GM21619 (cell line): ENCODE data around the gene HAUS7.

Source experiments
- ATAC-seq: cut with Tn5 transposase; IDR thresholded peaks from one replicate; pipeline ENCODE4 v1.9.1; 2021; ENCODE audit not compliant: unreplicated experiment

HAUS7 gene

DNA sequence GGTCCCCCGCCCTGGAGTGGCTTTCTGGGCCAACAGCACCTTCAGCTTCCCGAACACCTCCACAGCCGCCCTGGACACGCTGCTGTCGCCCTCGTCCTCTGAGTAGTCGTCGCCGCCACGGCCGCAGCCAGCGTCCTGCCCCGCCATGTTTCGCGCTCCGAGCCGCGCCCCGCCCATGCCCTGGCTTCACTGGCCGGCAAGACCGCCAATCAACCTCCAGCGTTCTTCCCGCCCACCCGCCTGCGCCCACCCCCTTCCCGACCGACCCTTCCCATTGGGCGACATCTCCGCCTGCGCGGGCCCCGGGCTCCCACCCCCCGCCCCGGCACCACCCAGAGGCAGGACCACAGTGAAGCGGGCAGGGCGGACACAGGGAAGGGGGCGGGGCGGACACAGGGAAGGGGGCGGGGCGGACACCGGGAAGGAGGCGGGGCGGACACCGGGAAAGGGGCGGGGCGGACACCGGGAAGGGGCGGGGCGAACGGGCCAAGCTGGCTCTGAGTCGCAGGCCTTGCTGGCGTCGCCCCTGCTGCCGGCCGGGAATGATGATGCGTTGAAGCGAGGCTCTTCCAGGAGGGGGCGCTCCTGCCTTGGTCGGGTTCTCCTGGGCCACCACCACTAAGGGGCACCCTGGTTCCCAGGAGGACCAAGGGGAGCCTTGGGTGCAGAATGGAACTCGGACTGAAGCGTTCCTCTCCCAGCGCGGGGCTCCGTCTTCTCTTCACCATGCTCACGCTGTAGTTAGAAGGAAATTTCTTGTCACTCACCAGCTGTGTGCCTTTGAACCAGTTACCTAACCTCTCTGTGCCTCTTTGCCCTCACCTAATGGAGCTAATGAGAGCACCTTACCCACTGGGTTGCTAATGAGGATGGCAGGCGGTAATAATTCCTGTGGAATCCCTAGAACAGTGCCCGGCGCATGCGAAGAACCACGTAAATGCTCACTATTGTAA, at the start of gene HAUS7:
TSS of gene HAUS7 (minus strand) at position 166 of the 953 bp plus-strand sequence. CDS start at position 147, 19 bp downstream.
- peak; percentile 84 for ATAC-seq

DNA sequence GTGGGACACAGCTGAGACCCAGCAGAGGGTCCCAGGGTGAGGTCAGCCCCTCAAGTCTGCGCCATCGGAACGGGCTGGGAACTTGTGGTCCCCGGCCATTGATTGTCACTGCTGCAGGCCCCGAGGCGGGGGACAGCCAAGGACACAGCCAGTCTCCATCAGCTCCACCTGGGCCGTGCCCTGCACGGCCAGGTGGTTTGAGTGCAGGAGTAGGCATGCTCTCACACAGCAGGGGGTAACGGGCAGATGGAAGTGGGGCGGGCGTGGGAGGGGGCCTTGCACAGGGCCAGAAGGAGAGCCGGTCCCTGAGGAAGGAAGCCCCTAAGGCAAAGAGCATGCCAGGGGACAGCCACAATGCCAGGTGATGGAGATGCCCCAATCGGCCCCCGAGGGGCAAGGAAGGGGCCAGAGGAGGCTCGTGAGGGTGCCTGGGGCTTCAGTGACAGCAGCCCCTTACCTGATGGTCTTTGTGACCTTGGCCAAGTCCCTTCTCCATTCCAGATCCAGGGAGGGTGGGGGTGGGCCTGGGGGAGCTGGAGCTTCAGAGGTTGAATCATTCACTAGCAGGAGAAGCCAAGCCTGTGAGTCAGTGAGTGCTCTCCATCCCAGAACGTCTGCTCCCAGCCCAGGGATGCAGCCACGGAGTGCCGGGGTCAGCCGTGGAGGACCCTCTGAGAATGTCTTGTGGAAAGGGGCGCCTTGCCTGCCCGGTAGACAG, 49.4 kb upstream of the HAUS7 start:
- no peak for ATAC-seq

DNA sequence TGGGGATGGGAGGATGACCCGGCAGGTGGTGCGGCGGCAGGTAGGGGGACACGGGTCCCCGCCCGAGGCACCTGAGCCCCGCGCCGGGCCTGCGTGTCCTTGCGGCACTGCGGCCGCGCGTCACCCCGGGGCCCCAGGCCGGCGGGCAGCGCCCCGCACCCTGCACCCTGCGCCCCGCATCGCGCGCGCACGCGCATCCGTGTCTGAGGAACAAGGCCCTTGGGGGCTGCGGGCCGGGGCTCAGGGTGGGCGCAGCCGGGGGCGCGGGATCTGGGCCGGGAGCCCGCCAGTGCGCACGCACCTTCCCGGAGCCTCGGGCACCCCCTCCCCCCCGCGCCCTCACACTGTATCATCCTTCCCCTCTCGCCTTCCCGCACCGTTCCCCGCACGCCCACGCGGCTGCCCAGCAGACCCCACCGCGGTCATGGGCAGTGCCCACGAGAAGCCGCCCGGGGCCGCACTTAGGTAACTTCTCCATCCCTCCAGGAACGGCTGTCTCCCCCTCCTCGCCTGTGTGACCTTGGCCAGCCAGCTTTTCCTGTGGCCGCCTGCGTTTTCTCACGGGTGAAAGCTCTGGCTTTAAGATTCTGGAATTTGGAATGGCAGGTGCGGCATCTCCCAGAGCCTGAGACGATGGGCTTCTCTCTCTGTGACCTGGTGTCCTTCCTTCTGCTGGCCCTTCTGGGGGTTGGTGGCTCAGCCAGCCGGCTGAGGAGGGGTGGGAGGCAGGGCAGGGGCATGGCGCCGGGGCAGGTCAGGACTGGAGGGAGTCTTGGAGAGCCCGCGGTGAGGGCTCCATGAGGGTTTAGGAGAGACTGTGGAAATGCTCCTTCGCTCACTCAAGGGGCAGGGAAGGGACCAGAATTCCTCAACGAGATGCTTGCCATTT, 47.8 kb upstream of the HAUS7 start:
- no peak for ATAC-seq

- ATAC-seq = no peak
Measured at GRCh38 chrX:153517423-153517822, 47.0 kb upstream of the HAUS7 start, which contains the start of gene ATP2B3. TSS of gene ATP2B3 (plus strand) at chrX:153517642. CDS start at chrX:153536248, 18,606 bp downstream.

DNA sequence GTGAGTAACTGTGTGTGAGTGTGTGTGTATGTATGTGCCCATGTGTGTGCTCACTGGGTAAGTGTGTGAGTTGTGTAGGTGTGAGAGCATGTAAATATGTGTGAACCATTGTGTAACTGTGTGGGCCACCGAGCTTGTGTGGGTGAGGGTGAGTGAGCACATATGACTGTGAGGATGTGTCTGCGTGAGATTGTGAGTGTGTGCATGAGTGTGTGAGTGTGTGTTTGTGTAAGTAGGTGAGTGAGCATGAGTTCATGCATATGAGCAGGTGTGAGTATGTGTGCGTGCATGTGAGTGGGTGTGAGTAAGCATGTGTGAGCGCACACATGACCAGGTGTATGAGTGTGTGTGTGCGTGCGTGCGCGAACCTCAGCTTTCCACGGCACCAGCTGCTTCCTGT, 45.7 kb upstream of the HAUS7 start:
- no peak for ATAC-seq

DNA sequence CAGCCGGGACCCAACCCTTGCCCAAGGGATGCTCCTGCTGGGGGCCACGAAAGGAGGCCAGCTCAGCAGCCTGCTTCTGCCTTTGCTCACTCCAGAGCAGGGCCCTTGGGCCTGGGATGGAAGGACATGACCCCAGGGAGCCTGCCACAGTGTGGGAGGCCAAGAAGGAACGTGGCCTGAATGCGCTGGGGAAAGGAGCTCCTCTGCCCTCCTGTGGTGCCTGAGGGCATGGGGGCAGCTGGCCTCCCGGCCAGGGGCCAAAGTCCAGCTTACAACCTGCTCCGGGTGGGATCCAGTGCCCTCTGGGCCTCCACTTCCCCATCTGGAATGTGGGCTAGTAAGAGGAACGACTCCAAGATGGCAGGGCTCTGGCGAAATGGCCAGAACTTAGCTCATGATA, 45.1 kb upstream of the HAUS7 start:
- ATAC-seq = no peak

DNA sequence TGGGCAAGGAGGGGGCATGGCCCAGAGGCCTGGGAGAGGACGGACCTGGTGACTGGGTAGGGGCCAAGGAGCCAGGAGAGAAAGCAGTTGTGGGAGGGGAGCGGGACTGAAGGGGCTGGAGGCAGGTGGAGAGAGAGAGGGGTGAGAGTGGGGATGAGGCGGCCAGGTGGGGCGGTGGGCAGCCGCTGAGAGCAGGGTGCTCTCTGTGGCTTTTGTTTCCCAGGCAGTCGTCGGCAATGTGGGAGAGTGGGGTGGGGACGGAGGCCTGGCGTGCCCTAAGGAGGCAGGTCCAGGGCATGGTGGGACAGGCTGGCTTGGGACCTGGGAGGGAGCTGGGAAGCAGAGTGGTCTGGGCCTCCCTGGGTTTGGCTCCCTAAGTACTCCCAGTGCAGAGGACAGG, 43.9 kb upstream of the HAUS7 start:
- no peak for ATAC-seq

GRCh38 chrX:153513265-153513664, 42.9 kb upstream of the HAUS7 start:
- ATAC-seq = no peak

GRCh38 chrX:153512501-153512893, 42.1 kb upstream of the HAUS7 start:
- no peak for ATAC-seq

DNA sequence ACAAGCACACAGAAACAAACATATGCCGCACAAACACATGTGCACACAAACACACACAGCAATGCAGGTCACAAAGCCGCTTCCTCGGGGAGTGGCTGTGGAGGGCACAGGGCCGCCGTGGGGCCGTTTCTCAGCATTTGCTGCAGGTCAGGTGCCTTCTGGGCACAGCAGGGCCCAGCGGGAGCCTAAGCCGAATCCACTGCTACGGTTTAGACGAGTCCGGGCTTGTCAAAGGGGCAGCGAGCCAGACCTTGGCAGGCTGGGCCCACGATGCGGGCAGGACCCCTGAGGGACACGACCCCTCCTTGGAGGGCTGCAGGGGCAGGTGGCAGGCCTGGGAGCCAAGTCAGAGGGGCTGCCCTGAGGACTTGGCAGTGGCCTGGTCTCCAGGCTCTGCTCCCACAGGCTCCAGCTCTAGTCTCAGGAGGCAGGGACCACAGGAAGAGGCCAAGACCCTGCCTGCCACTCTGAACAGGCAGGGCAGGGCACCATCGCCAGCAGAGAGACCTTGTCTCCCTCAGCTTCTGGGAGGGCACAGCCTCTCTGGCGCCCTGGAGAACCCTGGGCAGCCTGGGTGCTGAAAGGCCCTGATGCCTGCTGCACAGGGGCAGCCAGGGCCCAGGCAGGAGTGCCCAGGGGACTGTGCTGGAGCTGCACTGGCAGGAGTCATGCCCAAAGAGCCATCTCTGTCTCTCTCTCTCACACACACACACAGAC, 41.6 kb upstream of the HAUS7 start:
- ATAC-seq = no peak

DNA sequence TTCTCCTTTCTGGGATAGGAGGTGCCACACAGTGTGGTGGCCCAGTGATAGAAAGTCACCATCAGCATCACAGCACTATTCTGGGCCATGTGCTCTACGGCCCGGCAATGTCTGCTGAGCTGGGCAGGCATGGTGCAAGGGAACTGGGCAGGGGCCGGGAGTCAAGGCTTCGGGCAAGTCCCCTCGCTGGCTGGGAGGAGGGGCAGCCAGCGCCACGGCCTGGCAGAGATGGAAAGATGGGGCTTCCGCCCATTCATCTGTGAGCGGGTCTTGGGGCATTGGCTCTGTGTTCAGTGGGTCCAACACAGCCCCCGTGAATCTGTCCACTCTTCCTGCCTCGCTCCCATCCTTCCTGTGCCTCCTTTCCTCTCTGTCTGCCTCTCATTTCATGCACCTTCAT, 40.0 kb upstream of the HAUS7 start:
- ATAC-seq = no peak

DNA sequence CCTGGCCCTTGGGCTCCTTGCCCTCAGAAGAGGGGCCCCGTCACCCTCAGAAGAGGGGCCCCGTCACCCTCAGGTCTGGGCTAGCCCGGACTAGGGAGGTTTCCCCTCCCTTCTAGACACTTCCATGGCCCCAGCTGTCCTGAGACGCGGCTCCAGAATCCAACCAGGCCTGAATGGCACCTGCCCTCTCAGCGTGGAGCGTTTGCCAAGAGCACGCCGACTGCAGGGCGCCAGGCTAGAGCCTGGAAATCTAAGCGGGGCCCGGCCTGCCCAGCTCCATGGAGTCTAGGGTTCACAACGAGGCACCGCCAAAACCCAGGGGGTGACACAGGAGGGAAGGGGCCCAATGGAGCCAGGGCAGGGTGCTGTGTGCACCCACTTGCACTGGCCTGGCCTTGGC, 39.2 kb upstream of the HAUS7 start:
- ATAC-seq = no peak

GRCh38 chrX:153507484-153508178, 37.3 kb upstream of the HAUS7 start:
- peak; percentile 91 for ATAC-seq

DNA sequence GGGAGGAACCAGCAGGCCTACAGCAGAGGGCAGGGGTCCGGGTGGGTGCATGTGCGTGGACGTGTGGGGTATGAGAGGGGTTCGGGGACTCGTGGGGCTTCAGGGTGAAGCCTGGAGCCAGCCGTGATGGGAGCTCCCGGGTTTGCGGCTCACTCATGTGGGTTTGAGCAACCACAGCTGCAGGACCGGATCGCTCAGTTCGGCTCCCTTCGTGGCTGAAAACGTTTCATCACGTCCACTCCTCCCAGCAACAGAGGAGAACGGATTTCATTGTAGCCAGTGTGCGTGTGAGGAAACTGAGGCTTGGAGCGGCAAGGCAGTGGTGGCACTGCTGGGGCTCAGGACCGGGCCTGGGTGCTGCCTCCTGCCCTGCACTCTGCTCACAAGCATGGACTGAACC, 35.0 kb upstream of the HAUS7 start:
- no peak for ATAC-seq

DNA sequence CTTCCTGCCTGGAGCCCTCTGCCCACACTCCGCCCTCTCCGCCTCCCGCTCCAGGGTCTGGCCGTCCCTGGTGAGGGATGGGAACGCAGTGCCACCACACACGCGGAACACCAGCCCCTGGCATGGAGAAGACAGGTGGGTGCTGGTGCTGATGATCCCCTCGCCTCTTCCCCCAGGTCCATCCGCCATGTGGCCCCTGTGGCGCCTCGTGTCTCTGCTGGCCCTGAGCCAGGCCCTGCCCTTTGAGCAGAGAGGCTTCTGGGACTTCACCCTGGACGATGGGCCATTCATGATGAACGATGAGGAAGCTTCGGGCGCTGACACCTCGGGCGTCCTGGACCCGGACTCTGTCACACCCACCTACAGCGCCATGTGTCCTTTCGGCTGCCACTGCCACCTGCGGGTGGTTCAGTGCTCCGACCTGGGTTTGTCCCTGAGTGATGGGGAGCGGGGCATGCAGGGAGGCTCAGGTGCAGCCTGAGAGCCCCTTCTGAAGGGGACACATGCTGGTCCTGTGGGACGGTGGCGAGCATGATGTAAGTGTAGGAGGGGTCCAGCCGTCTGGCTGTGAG, 34.2 kb upstream of the HAUS7 start:
- no peak for ATAC-seq

- ATAC-seq = no peak
Measured at GRCh38 chrX:153502796-153503195, 32.4 kb upstream of the HAUS7 start.

DNA sequence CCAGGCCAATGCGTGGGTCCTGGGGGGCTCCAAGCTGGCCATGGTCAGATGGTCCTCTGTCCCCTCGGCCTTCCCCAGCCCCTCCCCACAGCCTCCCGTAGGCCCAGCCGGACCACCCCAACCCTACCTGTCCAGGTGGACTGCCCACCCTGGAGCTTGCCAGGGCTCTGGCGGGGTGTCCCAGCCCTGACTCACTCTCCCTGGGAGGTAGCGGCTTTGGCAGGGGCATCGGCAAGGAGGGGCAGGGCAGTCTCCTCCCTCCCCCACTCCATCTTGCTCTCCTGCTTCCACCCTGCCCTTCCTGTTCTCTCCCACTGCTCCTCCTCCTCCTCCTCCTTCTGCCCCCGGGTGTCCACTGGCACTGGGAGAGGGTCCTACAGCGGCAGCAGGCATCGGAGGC, 31.8 kb upstream of the HAUS7 start:
- no peak for ATAC-seq

GRCh38 chrX:153501530-153501929, 31.2 kb upstream of the HAUS7 start:
- no peak for ATAC-seq

- ATAC-seq = no peak
Measured at GRCh38 chrX:153500676-153501280, 30.4 kb upstream of the HAUS7 start.
